ENCODE data around the gene LUC7L3. TPM values are rescaled to one million over a fixed set of nuclear protein-coding genes. Genes with fewer than 3 reads are reported as not detected.

Gene LUC7L3
- total RNA-seq, 6 experiments from 2014 or later = 15.4 to 50.5 (median 31.0) TPM

GRCh38 chr17:50774225-50774803 lies 54.9 kb downstream of the LUC7L3 start:
- ATAC-seq = no peak
- intact Hi-C loops (cut with DNase I) = no loop called here

GRCh38 chr17:50775926-50776325 lies 56.5 kb downstream of the LUC7L3 start:
- no peak for TF ChIP-seq CTCF (IDR thresholded peaks at IDR 0.05)
- TF ChIP-seq POLR2A (IDR thresholded peaks at IDR 0.05) = no peak
- Histone ChIP-seq H3K9me3 (no peaks in the 10 kb centered on the region), H3K4me3 (no peak overlapping the region), H3K27ac (no peak overlapping the region), H3K27me3 (no peaks in the 10 kb centered on the region), H3K4me1 (no peaks in the 10 kb centered on the region), H3K36me3 (no peaks in the 10 kb centered on the region)
- intact Hi-C loops (cut with DNase I) = no loop called here
- WGBS (ENCODE audit: insufficient coverage, low coverage, low lambda C conversion rate, missing lambda C conversion rate) = 95% methylated on average over 2 of the region's 3 CpGs
- ATAC-seq (no peak), DNase-seq (peak in 1 of 3 donors; percentile 0)

More at GRCh38 chr17:50774225-50774803, 54.9 kb downstream of the LUC7L3 start:
- 83% methylated on average over 3 of the region's 7 CpGs for WGBS (ENCODE audit: insufficient coverage, low coverage, low lambda C conversion rate, missing lambda C conversion rate)
- Histone ChIP-seq H3K4me3 (no peak overlapping the region), H3K27me3 (no peaks in the 10 kb centered on the region), H3K4me1 (no peaks in the 10 kb centered on the region), H3K9me3 (no peaks in the 10 kb centered on the region), H3K36me3 (no peaks in the 10 kb centered on the region), H3K27ac (no peak overlapping the region)
- no peak for DNase-seq
- TF ChIP-seq CTCF (IDR thresholded peaks at IDR 0.05) (no peak), POLR2A (IDR thresholded peaks at IDR 0.05) (no peak)

DNA sequence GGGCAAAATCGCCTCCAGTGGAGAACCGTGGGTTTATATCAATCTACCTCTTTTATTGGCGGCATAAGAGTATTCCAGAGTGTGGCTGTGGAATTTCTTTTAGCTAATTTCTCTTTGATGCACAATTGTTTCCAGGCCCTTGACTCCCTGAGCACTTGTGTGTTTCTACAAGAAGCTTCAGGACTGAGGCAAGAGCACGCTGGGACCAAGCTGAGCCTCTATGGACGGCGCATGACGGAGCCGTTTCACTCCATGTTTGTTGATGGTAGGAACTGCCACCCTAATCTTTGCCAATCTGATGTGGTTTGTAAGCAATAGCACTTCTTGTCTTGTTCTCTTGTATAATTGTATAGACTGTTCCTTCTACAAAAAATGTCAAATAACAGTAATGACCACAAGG lies 59.1 kb downstream of the LUC7L3 start:
- no peaks in the 10 kb centered on the region for H3K27me3 ChIP-seq
- ATAC-seq (no peak), DNase-seq (peak in 2 of 3 donors; percentile 2 to 26)
- no peaks in the 10 kb centered on the region for H3K4me1 ChIP-seq
- no peaks in the 10 kb centered on the region for H3K9me3 ChIP-seq
- intact Hi-C loops (cut with DNase I) = no loop called here
- no peak overlapping the region for H3K4me3 ChIP-seq
- TF ChIP-seq POLR2A (IDR thresholded peaks at IDR 0.05) (no peak), CTCF (IDR thresholded peaks at IDR 0.05) (no peak)
- 88% methylated on average over 8 of the region's 8 CpGs for WGBS (ENCODE audit: insufficient coverage, low coverage, low lambda C conversion rate, missing lambda C conversion rate)
- H3K27ac ChIP-seq = no peak overlapping the region
- no peaks in the 10 kb centered on the region for H3K36me3 ChIP-seq

GRCh38 chr17:50778988-50779387 lies 59.6 kb downstream of the LUC7L3 start:
- H3K36me3 ChIP-seq = no peaks in the 10 kb centered on the region
- H3K27me3 ChIP-seq = no peaks in the 10 kb centered on the region
- H3K4me3 ChIP-seq = no peak overlapping the region
- ATAC-seq (no peak), DNase-seq (peak in 1 of 3 donors; percentile 1)
- WGBS (ENCODE audit: insufficient coverage, low coverage, low lambda C conversion rate, missing lambda C conversion rate) = 86% methylated on average over 4 of the region's 4 CpGs
- TF ChIP-seq POLR2A (IDR thresholded peaks at IDR 0.05) = no peak
- no peak for TF ChIP-seq CTCF (IDR thresholded peaks at IDR 0.05)
- intact Hi-C loops (cut with DNase I) = no loop called here
- no peak overlapping the region for H3K27ac ChIP-seq
- no peaks in the 10 kb centered on the region for H3K9me3 ChIP-seq
- H3K4me1 ChIP-seq = no peaks in the 10 kb centered on the region

All from right lobe of liver (tissue), 6 donors.